ENCODE data around the gene KNL1.
"Not testable (repeated sequence)": the region's sequence is repeated elsewhere in the genome, so short reads cannot be mapped to it uniquely, and the experiment has no call there.

The KNL1 gene

DNA sequence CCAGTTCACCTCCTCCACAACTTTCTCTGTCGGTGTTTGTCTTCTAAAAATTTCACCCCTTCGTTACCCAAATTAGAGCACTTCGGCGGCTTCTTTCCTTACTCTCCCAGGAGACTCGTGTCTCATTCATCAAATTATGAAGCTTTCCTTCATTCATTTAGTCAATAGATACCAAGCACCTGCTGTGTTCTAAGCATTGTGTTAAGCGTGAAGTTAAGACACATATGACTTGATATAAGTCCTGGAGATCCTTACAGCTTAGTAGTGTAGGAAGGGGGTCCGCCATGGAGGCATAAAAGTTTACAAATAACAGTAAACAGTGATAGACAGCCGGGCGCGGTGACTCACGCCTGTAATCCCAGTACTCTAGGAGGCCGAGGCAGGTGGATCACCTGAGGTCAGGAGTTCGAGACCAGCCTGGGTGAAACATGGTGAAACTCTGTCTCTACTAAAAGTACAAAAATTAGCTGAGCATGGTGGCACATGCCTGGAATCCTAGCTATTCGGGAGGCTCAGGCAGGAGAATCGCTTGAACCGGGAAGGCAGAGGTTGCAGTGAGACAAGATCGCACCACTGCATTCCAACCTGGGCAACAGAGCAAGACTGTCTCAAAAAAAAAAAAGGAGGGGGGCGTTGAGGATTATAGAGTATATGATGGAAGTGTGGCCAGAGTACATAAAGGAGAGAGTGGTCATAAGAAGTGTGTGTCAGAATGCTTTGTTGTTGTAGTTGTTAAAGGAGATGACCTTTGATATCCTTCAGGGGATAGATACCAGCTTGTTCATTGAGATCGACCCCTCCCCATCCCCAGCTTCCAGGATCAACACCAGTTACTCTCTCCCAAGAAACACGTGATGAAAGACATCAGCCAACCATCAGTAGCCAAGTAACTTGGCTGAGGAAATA, 28.5 kb upstream of the KNL1 start:
- TF ChIP-seq, protein P1, sequence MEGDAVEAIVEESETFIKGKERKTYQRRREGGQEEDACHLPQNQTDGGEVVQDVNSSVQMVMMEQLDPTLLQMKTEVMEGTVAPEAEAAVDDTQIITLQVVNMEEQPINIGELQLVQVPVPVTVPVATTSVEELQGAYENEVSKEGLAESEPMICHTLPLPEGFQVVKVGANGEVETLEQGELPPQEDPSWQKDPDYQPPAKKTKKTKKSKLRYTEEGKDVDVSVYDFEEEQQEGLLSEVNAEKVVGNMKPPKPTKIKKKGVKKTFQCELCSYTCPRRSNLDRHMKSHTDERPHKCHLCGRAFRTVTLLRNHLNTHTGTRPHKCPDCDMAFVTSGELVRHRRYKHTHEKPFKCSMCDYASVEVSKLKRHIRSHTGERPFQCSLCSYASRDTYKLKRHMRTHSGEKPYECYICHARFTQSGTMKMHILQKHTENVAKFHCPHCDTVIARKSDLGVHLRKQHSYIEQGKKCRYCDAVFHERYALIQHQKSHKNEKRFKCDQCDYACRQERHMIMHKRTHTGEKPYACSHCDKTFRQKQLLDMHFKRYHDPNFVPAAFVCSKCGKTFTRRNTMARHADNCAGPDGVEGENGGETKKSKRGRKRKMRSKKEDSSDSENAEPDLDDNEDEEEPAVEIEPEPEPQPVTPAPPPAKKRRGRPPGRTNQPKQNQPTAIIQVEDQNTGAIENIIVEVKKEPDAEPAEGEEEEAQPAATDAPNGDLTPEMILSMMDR (IDR thresholded peaks at IDR 0.05; ENCODE audit: control insufficient read depth, insufficient read depth, low read depth, low read length, missing control alignments) = no peak
- no peak for DNase-seq (ENCODE audit: low read depth)
- H3K4me3 ChIP-seq (ENCODE audit: control insufficient read depth, low read depth, low read length) = peak overlapping the region; percentile 85

DNA sequence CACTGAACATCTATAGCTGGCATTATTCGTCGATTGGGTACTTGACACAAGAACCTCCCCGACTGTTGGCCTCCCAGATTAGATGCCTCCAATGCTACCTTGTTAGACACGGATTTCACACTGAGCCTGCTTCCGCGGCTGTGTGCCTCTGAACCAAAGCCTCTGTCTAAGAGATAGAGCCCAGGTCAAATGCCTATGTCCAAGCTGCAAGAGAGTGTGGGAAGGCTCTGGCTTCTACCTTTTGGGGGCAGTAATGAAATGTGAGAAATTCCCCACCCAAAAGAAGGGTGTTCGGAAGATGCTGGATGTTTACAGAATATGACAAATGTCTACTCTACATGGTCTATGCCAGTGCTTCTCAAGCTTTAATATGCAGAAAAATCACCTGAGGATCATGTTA, 26.9 kb upstream of the KNL1 start:
- no peak for DNase-seq (ENCODE audit: low read depth)
- no peak overlapping the region for H3K4me3 ChIP-seq (ENCODE audit: control insufficient read depth, low read depth, low read length)
- TF ChIP-seq, protein P1 (IDR thresholded peaks at IDR 0.05; ENCODE audit: control insufficient read depth, insufficient read depth, low read depth, low read length, missing control alignments) = peak; percentile 36

DNA sequence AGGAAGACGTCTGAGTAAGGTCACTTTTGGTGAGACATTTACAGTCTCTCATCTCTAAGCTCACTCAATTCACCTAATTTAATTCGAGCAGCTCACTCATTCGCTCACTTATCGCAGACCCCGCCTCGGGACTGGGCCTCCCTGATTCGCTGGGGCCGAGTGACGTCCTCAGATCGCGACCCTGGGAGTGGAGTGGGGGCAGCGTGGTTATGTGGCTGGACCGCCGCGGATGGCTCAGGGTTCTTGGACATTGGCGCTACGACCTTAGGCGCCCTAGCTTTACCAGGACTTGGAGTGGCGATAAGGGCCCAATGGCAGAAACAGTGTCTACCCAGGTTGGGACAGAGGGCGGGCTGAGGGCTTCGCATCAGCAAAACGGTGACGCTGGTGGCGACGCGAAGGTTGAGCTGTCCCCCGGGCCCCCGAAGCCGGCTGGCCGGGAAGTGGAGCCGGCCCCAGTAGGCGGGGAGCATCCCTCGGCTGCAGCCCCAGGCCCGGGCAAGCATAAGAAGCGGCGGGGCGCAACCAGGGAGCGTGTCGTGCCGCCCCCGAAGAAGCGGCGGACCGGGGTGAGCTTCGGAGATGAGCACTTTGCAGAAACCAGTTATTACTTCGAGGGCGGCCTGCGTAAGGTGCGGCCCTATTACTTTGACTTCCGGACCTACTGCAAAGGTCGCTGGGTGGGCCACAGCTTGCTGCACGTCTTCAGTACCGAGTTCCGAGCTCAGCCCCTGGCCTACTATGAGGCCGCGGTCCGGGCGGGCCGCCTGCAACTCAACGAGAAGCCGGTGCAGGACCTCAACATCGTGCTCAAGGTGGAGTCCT, 24.7 kb upstream of the KNL1 start, which contains the start of gene RPUSD2:
Gene RPUSD2 (plus strand): TSS at position 171 of the 825 bp plus-strand sequence. CDS start 39 bp downstream, at position 210.
- DNase-seq (ENCODE audit: low read depth) = peak; percentile 42
- peak within 1 kb of the TSS; percentile 98 for H3K4me3 ChIP-seq (ENCODE audit: control insufficient read depth, low read depth, low read length)
- TF ChIP-seq, protein P1 (IDR thresholded peaks at IDR 0.05; ENCODE audit: control insufficient read depth, insufficient read depth, low read depth, low read length, missing control alignments) = no peak

DNA sequence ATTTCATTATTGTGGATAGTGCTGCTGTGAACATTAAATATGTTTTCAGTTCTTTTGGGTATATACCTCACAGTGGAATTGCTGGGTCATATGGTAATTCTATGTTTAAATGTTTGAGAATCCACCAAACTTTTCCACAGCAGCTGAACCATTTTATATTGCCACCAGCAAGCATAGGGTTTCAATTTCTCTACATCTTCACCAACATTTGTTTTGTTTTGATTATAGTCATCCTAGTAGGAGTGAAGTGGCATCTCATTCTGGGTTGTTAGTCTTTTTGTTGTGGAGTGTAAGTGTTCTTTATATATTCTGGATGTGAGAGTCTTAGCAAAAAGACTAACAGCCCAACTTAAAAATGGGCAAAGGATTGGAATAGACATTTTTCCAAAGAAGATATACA, 18.9 kb upstream of the KNL1 start:
- no peak for DNase-seq (ENCODE audit: low read depth)
- H3K4me3 ChIP-seq (ENCODE audit: control insufficient read depth, low read depth, low read length) = no peak overlapping the region
- TF ChIP-seq, protein P1 (IDR thresholded peaks at IDR 0.05; ENCODE audit: control insufficient read depth, insufficient read depth, low read depth, low read length, missing control alignments) = no peak

DNA sequence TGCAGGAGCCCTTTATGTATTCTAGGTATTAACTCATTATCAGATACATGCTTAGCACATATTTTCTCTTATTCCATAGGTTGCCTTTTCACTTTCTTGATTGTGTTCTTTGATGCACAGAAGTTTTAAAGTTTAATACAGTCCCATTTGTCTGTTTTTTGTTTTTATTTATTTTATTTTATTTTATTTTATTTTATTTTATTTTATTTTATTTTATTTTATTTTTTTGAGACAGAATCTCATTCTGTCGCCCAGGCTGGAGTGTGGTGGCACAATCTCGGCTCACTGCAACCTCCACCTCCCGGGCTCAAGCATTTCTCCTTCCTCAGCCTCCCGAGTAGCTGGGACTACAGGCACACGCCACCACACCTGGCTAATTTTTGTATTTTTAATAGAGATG, 17.1 kb upstream of the KNL1 start:
- H3K4me3 ChIP-seq (ENCODE audit: control insufficient read depth, low read depth, low read length); DNase-seq (ENCODE audit: low read depth): not testable (repeated sequence)

DNA sequence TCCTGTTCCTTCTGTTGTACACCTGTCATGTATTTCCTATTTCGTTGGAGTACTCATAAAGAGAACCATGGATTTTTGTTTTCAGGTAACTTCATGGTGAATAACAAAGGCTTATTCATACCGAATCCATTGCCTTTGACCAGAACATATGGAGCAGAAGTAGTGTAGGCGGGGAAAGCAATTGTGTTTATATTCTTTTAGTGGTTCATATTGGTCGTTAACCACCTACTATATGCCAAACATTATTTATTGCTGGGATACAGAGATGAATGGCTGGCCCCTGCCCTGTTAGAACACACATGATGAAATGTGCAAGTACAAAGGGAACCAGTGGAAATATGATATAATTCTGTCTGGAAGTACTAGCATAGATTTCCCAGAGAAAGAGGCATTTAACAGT, 15.2 kb upstream of the KNL1 start:
- no peak overlapping the region for H3K4me3 ChIP-seq (ENCODE audit: control insufficient read depth, low read depth, low read length)
- DNase-seq (ENCODE audit: low read depth) = no peak
- TF ChIP-seq, protein P1 (IDR thresholded peaks at IDR 0.05; ENCODE audit: control insufficient read depth, insufficient read depth, low read depth, low read length, missing control alignments) = no peak

DNA sequence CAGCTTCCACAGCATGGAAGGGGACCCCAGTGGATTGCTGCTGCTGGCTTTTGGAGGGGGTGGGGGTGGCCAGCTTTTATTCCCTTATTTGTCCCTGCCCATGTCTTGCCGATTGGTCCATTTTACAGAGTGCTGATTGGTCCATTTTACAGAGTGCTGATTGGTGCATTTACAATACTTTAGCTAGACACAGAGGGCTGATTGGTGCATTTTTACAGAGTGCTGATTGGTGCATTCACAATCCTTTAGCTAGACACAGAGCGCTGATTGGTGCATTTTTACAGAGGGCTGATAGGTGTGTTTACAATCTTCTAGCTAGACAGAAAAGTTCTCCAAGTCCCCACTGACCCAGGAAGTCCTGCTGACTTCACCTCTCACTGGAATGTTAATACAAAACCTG, 12.3 kb upstream of the KNL1 start:
- DNase-seq (ENCODE audit: low read depth); H3K4me3 ChIP-seq (ENCODE audit: control insufficient read depth, low read depth, low read length): not testable (repeated sequence)
